ENCODE data around the gene DDR2.
"Not testable (repeated sequence)": the region's sequence is repeated elsewhere in the genome, so short reads cannot be mapped to it uniquely, and the experiment has no call there.

Gene DDR2

DNA sequence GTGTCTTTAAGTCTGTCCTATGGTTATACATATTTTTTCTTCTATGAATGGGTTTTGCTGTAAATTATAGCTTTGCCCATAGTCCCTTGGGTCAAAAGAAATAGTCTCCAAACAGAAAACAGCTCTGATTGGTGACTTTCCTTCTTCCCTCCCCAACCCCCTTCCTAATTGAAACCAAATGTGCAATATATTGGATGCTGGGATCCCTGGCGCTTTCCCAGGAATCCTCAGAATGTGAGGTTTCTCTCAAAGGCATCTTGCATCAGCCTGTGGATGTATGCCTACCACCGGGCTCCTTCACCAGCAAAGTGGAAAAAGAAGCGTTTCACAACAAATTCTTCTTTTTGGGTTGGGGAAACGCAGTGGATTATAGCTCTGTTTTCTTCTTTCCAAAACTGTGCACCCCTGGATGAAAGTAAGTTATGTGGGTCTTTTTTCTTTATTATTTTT, at the start of gene DDR2:
TSS of gene DDR2 (plus strand) at position 248 of the 450 bp plus-strand sequence. CDS start 86,600 bp downstream, outside the sequence.
- DNase-seq (ENCODE audit: low read depth, low spot score) = no peak

DNA sequence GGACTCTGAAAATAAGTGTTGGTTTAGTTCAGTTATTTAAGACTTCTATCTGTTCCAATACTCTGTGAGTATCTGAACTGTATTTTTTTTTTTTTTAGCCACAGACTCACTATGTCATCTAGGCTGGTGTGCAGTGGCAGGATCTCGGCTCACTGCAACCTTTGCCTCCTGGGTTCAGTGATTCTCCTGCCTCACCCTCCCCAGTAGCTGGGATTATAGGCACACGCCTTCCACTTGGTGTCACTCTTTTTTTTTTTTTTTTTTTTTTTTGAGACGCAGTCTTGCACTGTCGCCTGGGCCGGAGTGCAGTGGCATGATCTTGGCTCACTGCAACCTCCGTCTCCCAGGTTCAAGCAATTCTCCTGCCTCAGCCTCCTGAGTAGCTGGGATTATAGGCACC, 49.4 kb upstream of the DDR2 start:
- DNase-seq (ENCODE audit: low read depth, low spot score) = not testable (repeated sequence)

DNA sequence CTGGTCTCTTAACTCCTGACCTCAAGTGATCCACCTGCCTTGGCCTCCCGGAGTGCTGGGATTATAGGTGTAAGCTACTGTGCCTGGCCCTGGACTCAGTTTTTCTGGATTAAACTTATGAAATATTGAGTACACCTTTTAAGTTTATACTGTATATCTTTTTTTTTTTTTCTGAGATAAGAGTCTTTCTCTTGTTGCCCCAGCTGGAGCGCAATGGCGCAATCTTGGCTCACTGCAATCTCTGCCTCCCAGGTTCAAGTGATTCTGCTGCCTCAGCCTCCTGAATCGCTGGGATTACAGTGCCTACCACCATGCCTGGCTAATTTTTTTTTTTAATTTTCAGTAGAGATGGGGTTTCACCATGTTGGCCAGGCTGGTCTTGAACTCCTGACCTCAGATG, 47.2 kb upstream of the DDR2 start:
- DNase-seq (ENCODE audit: low read depth, low spot score) = not testable (repeated sequence)

DNA sequence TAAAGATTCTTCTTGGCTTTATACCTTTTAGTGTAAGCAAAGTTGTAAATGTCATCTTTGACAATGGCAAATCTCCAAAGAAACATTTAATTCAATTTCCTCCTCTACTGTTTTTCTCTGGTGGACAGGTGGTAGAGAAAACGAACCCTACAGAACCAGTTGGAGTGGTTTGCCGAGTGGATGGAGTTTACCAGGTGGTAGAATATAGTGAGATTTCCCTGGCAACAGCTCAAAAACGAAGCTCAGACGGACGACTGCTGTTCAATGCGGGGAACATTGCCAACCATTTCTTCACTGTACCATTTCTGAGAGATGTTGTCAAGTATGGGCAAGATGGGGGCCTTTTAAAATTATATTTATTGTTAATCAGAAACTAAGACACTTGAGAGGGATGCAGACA, 44.9 kb upstream of the DDR2 start:
- DNase-seq (ENCODE audit: low read depth, low spot score) = no peak

DNA sequence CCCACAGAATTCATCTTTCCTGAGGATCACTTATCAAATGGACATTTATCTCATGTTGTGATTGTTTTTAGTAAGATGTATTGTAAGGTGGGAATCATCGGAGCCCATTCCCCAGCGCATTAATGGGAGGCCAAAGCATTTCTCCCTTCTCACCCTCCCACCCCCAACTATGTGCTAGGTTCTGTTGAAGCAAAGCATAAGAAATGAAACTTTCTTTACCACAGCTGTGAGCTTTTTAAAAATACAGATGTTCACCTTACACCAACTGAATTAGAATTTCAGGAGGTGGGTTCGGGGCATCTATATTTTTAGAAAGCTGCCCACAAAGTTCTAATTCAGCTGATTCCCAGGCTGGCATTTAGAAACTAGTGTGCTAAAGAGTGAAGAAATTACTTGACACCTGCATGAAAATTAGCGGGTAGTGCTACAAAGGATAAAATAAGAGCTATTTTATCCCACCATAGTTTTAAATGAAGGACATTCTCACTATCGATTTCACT, 44.5 kb upstream of the DDR2 start:
- DNase-seq (ENCODE audit: low read depth, low spot score) = no peak

DNA sequence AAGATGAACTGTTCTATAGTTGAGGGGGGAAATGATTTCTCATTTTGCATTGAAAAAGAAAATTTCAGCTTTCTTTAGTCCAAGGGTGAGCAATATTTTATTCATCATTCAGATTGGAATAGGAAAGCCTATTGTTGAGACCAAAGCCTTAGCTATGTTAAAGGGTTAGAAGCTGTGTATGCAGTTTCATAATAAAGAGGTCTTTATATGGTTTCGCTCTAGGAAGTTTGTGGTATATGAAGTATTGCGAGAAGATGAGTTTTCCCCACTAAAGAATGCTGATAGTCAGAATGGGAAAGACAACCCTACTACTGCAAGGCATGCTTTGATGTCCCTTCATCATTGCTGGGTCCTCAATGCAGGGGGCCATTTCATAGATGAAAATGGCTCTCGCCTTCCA, 42.2 kb upstream of the DDR2 start:
- no peak for DNase-seq (ENCODE audit: low read depth, low spot score)

DNA sequence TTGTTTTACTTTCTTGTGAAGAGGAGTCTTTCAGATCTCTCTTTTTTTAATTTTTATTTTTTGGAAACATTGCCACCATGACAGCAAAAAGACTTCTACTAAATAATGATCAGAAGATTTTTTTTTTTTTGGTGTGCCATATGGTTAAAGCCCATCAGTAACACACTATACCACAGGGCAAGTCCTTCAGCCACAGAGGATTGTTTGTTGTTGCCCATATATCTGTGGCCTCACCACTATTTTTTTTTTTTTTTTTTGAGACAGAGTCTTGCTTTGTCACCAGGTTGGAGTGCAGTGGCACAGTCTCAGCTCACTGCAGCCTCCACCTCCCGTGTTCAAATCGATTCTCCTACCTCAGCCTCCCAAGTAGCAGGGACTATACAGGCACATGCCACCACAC, 41.6 kb upstream of the DDR2 start:
- DNase-seq (ENCODE audit: low read depth, low spot score) = no peak

DNA sequence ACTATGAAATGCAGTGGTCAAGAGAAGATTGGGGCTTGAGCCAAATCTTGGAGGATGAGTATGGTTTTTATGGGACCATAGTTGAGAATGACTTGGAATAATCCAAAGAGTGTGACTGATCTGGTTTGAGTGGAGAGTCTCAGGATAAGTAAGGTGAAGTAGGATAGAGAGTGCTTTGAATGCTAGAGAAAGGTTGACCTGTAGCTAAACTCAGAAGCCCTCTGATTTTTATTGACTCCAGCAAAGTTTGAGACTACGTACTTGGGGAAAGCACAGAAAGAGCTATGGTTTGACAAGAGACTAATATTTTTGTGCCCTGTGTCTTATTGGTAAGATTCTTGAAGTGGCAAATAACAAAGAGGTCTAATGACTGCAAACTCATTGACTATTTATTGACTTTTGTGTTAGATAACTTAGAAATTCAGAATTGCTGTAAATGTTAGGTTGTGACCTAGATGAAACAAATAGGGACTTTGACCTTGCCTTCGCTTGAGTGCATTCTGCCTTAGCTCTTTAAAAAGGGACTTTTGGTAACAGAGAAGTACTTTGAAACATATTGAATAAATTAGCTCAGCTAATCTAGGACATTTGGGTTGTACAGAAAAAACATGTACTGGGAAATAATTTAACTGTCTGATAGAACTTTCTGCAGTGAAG, 35.6 kb upstream of the DDR2 start:
- DNase-seq (ENCODE audit: low read depth, low spot score) = no peak

DNA sequence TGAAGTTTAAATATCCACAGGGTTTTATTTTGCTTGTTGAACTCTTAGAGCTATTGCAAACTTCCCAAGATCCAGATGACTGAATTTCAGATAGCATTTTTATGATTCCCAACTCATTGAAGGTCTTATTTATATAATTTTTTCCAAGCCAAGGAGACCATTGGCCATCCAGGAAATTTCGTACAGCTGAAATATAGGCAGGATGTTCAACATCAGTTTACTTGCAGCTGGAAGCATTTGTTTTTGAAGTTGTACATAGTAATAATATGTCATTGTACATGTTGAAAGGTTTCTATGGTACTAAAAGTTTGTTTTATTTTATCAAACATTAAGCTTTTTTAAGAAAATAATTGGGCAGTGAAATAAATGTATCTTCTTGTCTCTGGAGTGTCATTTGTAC, 32.8 kb upstream of the DDR2 start:
- no peak for DNase-seq (ENCODE audit: low read depth, low spot score)

DNA sequence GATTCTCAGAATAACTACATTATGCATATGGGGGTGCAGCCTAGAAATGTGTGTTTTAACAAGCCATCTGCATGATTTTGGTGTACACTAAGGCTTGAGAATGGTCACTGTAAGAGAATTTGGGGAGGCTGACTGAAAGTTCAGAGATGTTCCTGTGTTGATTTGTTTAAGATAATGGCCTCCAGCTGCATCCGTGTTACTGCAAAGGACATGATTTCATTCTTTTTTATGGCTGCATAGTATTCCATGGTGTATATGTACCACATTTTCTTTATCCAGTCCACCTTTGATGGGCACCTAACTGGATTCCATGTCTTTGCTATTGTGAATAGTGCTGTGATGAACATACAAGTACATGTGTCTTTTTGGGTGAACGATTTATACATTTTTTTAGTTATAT, 29.1 kb upstream of the DDR2 start:
- not testable (repeated sequence) for DNase-seq (ENCODE audit: low read depth, low spot score)

DNA sequence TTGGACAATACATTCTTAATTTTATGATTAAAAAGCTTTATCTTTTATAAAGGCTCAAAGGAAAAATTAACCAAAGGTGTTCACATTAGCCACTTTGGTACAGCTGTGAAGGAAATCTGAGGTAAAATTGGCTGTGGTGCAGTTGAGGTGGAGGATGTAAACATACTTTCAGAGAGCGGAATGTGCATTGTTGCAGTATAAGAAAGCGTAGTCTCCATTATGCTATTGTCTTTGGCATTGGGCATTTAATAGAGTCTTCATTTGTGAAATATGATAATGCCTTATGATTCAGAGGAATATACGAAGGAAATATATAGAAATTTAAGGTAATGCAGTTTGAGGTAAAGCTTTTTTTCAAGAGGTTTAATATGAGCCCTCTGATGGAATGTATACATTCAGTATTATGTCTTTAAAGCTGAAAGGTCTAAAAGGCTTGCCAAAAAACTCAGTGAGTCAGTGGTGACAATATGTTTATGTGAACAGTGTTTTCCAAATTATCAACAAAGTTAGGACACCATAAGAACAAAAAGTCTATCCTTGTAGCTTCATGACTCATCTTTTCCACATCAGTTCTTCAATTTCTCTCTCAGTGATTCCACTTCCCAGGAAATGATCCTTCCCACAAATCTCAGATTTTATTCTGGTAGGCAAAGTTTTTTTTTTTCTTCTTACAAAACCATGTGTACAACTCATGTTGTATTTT, 26.9 kb upstream of the DDR2 start:
- no peak for DNase-seq (ENCODE audit: low read depth, low spot score)

DNA sequence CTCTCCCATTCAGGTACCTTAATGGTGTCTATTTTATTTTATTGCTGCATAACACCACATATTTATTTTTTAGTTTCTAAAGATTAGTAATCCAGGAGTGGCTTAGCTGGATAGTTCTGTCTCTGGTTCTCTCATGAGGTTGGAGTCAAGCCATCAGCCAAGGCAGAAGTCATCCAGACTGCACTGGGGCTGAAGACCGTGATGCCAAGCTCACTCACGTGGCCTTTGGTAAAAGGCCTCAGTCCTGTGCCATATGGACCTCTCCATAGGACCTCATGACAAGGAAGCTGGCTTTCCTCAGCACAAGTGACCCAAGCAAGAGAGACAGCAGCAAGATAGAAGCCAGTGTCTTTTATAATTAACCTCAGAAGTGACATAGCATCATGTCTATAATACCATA, 23.0 kb upstream of the DDR2 start:
- no peak for DNase-seq (ENCODE audit: low read depth, low spot score)

DNA sequence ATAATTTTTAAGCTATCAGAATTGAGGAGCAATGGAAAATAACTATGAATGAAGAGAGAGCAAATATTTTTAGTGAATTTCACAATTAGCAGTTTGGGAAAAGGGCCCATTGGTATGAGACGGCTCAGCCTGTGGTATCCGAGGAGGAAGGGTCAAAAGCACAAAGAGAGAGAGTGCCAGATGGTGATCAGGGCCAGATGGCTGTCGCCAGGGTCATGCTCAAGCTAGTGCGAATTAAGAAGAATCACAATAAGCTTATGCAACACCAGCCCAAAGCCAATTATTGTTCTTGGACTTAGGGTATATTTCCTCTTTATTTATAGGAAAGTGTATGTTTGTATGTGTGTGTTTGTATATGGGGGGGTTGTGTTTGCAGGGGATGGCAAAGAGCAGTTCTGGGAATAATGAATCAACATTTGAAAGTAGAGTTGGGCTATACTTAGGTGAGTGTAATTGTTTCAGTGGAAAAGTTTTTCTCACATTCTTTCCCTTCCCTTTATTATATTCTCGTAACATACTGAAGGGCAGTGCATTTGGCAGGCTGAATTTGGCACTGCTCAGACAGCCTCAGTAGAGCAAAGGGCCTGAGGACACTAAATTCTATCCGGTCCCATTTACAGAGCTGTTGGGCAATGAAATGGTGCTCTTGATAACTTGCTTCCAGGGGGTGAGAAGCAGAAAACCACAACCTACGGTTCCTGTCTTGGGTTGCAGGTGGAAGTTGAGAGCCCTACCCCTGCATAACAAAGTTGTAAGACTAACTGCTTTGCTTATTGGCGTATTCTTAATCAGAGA, 19.5 kb upstream of the DDR2 start:
- DNase-seq (ENCODE audit: low read depth, low spot score) = no peak

DNA sequence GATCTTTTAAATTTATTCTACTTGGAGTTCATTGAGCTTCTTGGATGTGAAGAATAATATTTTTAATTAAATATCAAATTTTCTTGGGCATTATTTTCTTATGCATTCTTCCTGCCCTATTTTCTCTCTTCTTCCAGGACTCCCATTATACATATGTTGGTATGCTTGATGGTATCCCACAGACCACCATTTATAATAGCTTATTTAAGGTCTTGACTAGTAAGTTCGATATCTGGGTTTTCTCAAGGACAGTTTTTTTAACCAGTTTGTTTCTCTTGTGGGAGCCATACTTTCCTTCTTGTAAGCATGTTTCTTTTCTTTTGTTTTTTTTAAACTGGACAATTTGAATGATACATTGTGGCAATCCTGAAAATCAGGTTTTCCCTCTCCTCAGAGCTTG, 15.4 kb upstream of the DDR2 start:
- DNase-seq (ENCODE audit: low read depth, low spot score) = no peak

DNA sequence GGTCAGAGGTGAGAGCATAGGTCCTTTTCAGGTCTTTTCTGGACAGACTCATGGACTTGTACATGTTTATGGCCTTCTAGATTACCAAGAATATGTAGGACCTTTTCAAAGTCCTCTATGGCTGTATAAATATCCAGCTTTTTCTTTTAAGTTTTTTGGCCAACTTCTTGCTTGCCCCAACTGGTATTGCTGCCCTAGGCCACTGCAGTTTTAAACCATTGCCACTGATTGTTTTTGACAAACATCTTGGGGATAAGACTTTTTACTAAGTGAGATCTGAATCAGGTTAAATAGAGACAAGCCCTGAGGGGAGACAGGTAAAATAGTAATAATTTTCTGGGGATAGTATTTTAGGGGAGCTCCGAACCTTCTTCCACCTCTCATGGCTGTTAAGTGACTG, 14.8 kb upstream of the DDR2 start:
- DNase-seq (ENCODE audit: low read depth, low spot score) = no peak

DNA sequence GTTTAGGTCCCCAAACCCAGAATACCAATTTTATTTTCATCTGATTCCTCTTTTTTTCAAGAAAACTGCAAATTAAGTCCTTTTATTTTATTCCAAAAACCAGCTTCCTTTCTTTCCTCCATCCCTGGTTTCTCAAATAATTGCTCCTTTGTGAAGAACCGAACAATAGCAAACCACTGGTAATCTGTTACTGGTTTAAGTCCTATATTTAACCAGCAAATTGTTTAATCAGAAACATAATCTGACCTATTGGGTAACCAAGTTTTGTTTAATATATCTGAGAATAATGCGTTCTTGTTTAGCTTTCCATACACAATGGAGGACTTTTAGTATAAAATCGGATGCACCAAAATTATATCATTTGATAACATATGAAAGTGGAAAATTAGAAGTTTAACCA, 13.2 kb upstream of the DDR2 start:
- DNase-seq (ENCODE audit: low read depth, low spot score) = no peak

DNA sequence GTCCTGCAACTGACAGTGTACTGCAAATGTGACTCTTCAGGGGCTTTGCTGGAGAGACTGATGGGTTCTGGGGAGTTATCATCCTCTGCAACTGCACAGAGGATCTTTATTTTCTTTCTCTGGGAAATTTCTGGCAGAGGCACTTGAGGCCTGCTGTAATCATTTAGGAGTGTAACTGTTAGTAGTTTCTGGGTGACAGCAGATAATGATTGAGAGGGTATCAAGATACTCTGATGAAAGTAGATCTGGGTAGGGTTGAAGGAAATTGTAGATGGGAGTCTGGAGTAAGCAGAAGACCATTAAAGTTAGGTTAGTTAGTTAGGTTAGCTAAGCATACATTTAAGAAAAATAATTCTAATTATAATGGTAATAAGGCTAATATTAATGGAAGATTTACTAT, 11.0 kb upstream of the DDR2 start:
- DNase-seq (ENCODE audit: low read depth, low spot score) = no peak

DNA sequence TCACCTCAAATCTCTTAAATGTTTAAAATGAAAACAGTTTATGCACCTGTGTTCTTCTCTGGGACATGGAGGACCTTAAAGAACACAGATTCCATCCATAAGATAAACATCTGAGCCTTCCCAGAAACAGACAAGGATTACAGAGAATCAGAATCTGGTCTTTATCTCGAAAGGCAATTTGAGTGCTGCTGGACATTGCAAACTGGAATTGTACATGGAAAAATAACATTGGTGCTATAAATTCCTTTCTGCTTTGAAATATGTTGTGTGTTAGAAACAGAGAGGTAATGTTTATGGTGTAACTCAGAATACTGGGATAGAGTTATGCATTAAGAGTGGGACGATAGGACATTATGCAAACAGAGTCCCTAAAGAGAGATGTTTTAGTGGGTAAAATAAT, 6.6 kb upstream of the DDR2 start:
- DNase-seq (ENCODE audit: low read depth, low spot score) = no peak

DNA sequence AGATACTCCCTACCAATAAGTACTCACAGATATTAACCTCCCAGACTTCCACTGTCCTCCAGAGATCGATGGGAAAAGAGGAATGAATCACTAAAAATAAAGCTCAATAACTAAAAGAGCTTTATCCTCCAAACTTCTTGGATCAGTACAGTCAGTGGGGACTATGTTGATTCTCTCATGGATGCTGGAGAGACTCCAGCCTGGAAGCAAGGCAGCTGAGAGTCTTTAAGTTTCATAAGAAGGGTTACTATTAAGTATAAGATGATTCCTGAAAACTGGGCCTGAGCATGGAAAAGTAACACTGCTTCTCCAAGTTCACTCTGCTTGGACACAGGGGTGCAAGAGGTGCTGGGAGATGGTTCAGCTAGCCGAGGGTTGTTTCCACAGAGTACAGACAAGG, 6.2 kb upstream of the DDR2 start:
- DNase-seq (ENCODE audit: low read depth, low spot score) = no peak

DNA sequence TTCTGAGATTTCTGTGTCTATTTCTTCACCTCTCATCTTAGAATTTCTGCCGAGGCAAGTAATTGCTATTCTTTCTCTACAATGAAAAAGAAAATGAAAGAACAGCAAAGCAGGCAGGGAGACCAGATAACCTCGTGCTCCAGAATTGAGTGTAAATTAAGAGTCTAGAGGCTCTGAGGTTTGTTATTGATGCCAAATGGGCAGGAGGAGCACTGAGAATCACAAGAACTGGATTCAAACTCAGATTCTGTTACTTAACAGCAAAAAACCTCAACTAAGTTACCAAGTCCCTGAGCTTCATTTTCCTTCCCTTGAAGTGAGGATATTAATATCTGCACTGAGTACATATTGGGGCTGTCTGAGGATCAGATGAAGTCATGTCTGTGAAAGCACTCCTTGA, 5.5 kb upstream of the DDR2 start:
- DNase-seq (ENCODE audit: low read depth, low spot score) = no peak

DNA sequence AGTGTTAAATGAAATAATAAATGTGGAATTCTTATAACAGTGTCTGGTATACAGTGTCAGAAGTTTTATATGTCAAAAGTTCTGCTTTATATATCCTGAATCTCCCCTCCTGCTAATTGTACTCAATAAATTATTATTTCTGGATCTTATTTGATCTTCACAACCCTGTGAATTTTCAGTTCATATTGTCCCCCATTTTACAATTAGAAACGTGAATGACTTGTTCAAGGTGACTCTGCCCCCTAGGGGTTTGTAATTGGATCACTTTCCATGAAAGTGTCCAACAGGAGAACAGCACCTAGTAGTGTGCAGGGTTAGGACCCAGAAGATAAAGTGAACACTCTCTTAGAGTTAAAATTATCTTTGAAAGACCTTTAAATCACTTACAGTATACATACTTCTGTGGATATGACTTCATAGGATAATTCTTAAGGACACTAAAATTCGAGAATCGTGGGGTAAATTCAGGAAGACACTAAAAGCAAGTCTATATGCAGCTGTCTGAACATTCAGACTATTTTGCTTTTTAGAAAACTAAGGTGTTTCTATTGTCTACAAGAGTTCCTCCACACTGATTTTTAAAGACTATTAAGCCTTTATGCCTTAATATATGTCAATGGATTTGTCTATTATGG, 4.5 kb upstream of the DDR2 start:
- no peak for DNase-seq (ENCODE audit: low read depth, low spot score)

DNA sequence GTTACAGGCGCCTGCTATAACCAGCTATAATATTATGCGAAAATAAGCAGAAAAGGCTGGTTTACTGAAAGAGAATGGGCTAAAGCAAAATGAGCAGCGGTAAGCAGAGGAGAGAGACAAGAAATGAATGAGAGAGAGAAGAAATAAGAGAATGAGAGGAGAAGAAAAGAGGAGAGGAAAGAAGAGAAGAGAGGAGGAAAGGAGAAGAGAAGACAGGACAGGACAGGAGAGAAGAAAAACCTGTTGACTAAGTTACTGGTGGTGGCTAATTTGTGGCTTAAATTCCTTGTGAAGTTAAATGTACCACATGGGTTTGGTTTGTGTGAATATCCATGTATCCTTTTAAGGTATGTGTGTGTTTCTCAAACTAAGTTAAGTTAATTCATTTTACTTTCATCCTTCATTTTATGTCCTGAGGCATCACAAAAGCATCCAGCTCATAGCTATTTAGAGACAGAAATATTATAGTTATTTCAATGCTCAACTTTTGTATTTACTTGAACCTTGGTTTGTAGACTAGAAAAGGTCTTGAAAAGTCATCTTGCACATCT, 3.1 kb upstream of the DDR2 start:
- DNase-seq (ENCODE audit: low read depth, low spot score) = no peak
